Skeletal muscle tissue (tissue), 4 donors: ENCODE results near the gene NEK4. TPM values are rescaled to one million over a fixed set of nuclear protein-coding genes. Genes with fewer than 3 reads are reported as not detected.

Source experiments
- H3K27ac ChIP-seq: one replicate; pipeline ENCODE4 v1.7.0; 2013; ENCODE audit warnings: mild to moderate bottlenecking, low read depth, low read length, inconsistent platforms
- H3K27me3 ChIP-seq, 3 donors: one replicate each; pipeline ENCODE4 v1.7.0; 2013; ENCODE audit warnings: low read length in 3 of 3; ENCODE audit not compliant: control insufficient read depth in 3 of 3, insufficient read depth in 3 of 3
- H3K36me3 ChIP-seq, 3 donors: one replicate each; pipeline ENCODE4 v1.7.0; 2013; ENCODE audit warnings: low read length in 3 of 3; ENCODE audit not compliant: control insufficient read depth in 3 of 3, insufficient read depth in 3 of 3
- H3K4me1 ChIP-seq, 3 donors: one replicate each; pipeline ENCODE4 v1.7.0; 2013; ENCODE audit warnings: low read length in 3 of 3, mild to moderate bottlenecking in 3 of 3; ENCODE audit not compliant: control insufficient read depth in 3 of 3, insufficient read depth in 3 of 3
- H3K4me3 ChIP-seq, 3 donors: one replicate each; pipeline ENCODE4 v1.7.0; 2013; ENCODE audit warnings: low read length in 3 of 3
- H3K9ac ChIP-seq, 3 donors: one replicate each; pipeline ENCODE4 v1.7.0; 2013; ENCODE audit warnings: low read length in 3 of 3, mild to moderate bottlenecking in 3 of 3, moderate library complexity in 2 of 3, low read depth in 1 of 3
- H3K9me3 ChIP-seq, 3 donors: one replicate each; pipeline ENCODE4 v1.7.0; 2013; ENCODE audit warnings: low read length in 3 of 3; ENCODE audit not compliant: control insufficient read depth in 3 of 3
- total RNA-seq: library from RNA; depleted of rRNA; stranded (reverse); fragments of >200 nt; gene quantifications from one replicate; pipeline ENCODE4 v1.2.3, GENCODE V29; 2014
- donor health status: Osteomylitis.

NEK4 gene
- total RNA-seq, 1 donor from 2014 or later = 11.5 TPM

GRCh38 chr3:52788890-52789745, 18.4 kb upstream of the NEK4 start:
- Histone ChIP-seq H3K27me3 (peaks cover 0 to 15% (median 5%) of the 10 kb centered on the region in 3 donors), H3K9me3 (no peaks in the 10 kb centered on the region), H3K9ac (no peak overlapping the region), H3K4me3 (no peak overlapping the region), H3K4me1 (peaks cover 0 to 8% (median 0%) of the 10 kb centered on the region in 3 donors), H3K36me3 (no peaks in the 10 kb centered on the region), H3K27ac (no peak overlapping the region)

GRCh38 chr3:52787672-52788625, 17.2 kb upstream of the NEK4 start:
- no peak overlapping the region for H3K4me3 ChIP-seq
- peaks cover 0 to 12% (median 5%) of the 10 kb centered on the region in 3 donors for H3K27me3 ChIP-seq
- no peak overlapping the region for H3K27ac ChIP-seq
- H3K4me1 ChIP-seq = peaks cover 0 to 4% (median 0%) of the 10 kb centered on the region in 3 donors
- H3K9me3 ChIP-seq = no peaks in the 10 kb centered on the region
- H3K9ac ChIP-seq = no peak overlapping the region
- H3K36me3 ChIP-seq = no peaks in the 10 kb centered on the region

- Histone ChIP-seq H3K36me3 (no peaks in the 10 kb centered on the region), H3K4me1 (peaks cover 0 to 4% (median 0%) of the 10 kb centered on the region in 3 donors), H3K27ac (no peak overlapping the region), H3K4me3 (no peak overlapping the region), H3K9ac (no peak overlapping the region), H3K27me3 (peaks cover under 1 to 14% (median 4%) of the 10 kb centered on the region in 3 donors), H3K9me3 (no peaks in the 10 kb centered on the region)
Measured at GRCh38 chr3:52787246-52787645, 16.5 kb upstream of the NEK4 start.

GRCh38 chr3:52786330-52787215, 15.8 kb upstream of the NEK4 start:
- H3K27ac ChIP-seq = no peak overlapping the region
- H3K27me3 ChIP-seq = peaks cover 0 to 17% (median 6%) of the 10 kb centered on the region in 3 donors
- no peak overlapping the region for H3K4me3 ChIP-seq

GRCh38 chr3:52784931-52785590, 14.3 kb upstream of the NEK4 start:
- peaks cover 0 to 4% (median 0%) of the 10 kb centered on the region in 3 donors for H3K4me1 ChIP-seq
- H3K9ac ChIP-seq = no peak overlapping the region
- peaks cover 0 to 10% (median 10%) of the 10 kb centered on the region in 3 donors for H3K27me3 ChIP-seq
- H3K4me3 ChIP-seq = no peak overlapping the region
- H3K36me3 ChIP-seq = no peaks in the 10 kb centered on the region
- no peak overlapping the region for H3K27ac ChIP-seq
- no peaks in the 10 kb centered on the region for H3K9me3 ChIP-seq

More at GRCh38 chr3:52786330-52787215, 15.8 kb upstream of the NEK4 start:
- Histone ChIP-seq H3K9me3 (no peaks in the 10 kb centered on the region), H3K36me3 (no peaks in the 10 kb centered on the region), H3K4me1 (peaks cover 0 to 4% (median 0%) of the 10 kb centered on the region in 3 donors), H3K9ac (no peak overlapping the region)

GRCh38 chr3:52784021-52784621, 13.4 kb upstream of the NEK4 start:
- Histone ChIP-seq H3K27me3 (peaks cover 0 to 10% (median 10%) of the 10 kb centered on the region in 3 donors), H3K9me3 (no peaks in the 10 kb centered on the region), H3K4me1 (peaks cover 0 to 4% (median 0%) of the 10 kb centered on the region in 3 donors), H3K27ac (no peak overlapping the region), H3K36me3 (no peaks in the 10 kb centered on the region), H3K9ac (no peak overlapping the region), H3K4me3 (no peak overlapping the region)

- H3K4me3 ChIP-seq = no peak overlapping the region
- H3K4me1 ChIP-seq = peaks cover 0 to 4% (median 0%) of the 10 kb centered on the region in 3 donors
- H3K9me3 ChIP-seq = no peaks in the 10 kb centered on the region
- H3K36me3 ChIP-seq = no peaks in the 10 kb centered on the region
- H3K27me3 ChIP-seq = peaks cover 0 to 10% (median 10%) of the 10 kb centered on the region in 3 donors
- H3K9ac ChIP-seq = no peak overlapping the region
- H3K27ac ChIP-seq = no peak overlapping the region
Measured at GRCh38 chr3:52783211-52783555, 12.4 kb upstream of the NEK4 start.

- no peak overlapping the region for H3K9ac ChIP-seq
- no peaks in the 10 kb centered on the region for H3K36me3 ChIP-seq
- H3K9me3 ChIP-seq = no peaks in the 10 kb centered on the region
- peaks cover 0 to under 1% (median 0%) of the 10 kb centered on the region in 3 donors for H3K4me1 ChIP-seq
- no peak overlapping the region for H3K27ac ChIP-seq
- H3K4me3 ChIP-seq = no peak overlapping the region
- peaks cover 0 to 10% (median 10%) of the 10 kb centered on the region in 3 donors for H3K27me3 ChIP-seq
Measured at GRCh38 chr3:52782412-52783210, 11.9 kb upstream of the NEK4 start.
